HEK293 (cell line): ENCODE measurements around the gene LATS1.

ENCODE experiments used
- CTCF ChIA-PET: fragments of 350-600 bp; formaldehyde crosslinking; extraction: SDS; loops from one replicate; lab custom pipeline; 2021; ENCODE audit warnings: antibody characterized with exemption; lab: Yijun Ruan, JAX
- POLR2A ChIA-PET: fragments of 300-600 bp; formaldehyde crosslinking; extraction: SDS; loops from one replicate; lab custom pipeline; 2020; ENCODE audit warnings: antibody characterized with exemption, inconsistent platforms; lab: Yijun Ruan, JAX
- H3K27ac ChIP-seq: fragments of 200-500 bp; sonication (Bioruptor generic); 2 replicates; pipeline ENCODE4 v1.5.1; 2014; ENCODE audit warnings: low read depth, low read length, control low read depth, inconsistent platforms; ENCODE audit errors: extremely low read depth
- H3K36me3 ChIP-seq, 2 experiments: fragments of 200-500 bp in 1 of 2; sonication (Bioruptor generic) in 1 of 2; 1 replicate in 1 of 2; 2 replicates in 1 of 2; pipeline ENCODE4 v1.5.1; 2014 to 2017; ENCODE audit warnings: inconsistent platforms in 2 of 2, low read length in 2 of 2; ENCODE audit not compliant: control insufficient read depth in 2 of 2, insufficient read depth in 1 of 2
- H3K4me1 ChIP-seq: fragments of 200-500 bp; sonication (Bioruptor generic); 2 replicates; pipeline ENCODE4 v1.5.1; 2014; ENCODE audit warnings: mild to moderate bottlenecking, low read length, inconsistent platforms; ENCODE audit not compliant: control insufficient read depth, insufficient read depth
- H3K4me3 ChIP-seq: 2 replicates; pipeline ENCODE4 v1.5.1; 2011; ENCODE audit warnings: low read depth, mild to moderate bottlenecking, control low read depth, low read length, moderate library complexity
- H3K9me3 ChIP-seq: fragments of 200-500 bp; sonication (Bioruptor generic); 2 replicates; pipeline ENCODE4 v1.5.1; 2014; ENCODE audit warnings: low read depth, low read length, inconsistent platforms; ENCODE audit not compliant: control insufficient read depth, insufficient read depth
- HOXC10 ChIP-seq: sonication (generic); formaldehyde crosslinking; IDR thresholded peaks from 2 replicates; pipeline ENCODE4 v1.8.1; 2023; ENCODE audit warnings: mild to moderate bottlenecking, missing genetic modification reagents
- MEIS1 ChIP-seq: sonication (generic); formaldehyde crosslinking; IDR thresholded peaks from 2 replicates; pipeline ENCODE4 v1.8.1; 2022; ENCODE audit warnings: missing genetic modification reagents, mild to moderate bottlenecking, borderline replicate concordance
- OSR2 ChIP-seq: fragments of 450-650 bp; formaldehyde crosslinking; IDR thresholded peaks from 2 replicates; pipeline ENCODE4 v1.5.1; 2016; ENCODE audit warnings: missing biosample characterization, missing genetic modification characterization
- YY2 ChIP-seq: fragments of 450-650 bp; formaldehyde crosslinking; IDR thresholded peaks from 2 replicates; pipeline ENCODE4 v1.5.1; 2016; ENCODE audit warnings: missing biosample characterization, missing genetic modification characterization
- ZFP3 ChIP-seq: fragments of 450-650 bp; formaldehyde crosslinking; IDR thresholded peaks from 2 replicates; pipeline ENCODE4 v1.5.1; 2016; ENCODE audit warnings: low read depth, missing biosample characterization, missing genetic modification characterization
- ZNF112 ChIP-seq: fragments of 450-650 bp; formaldehyde crosslinking; IDR thresholded peaks from 2 replicates; pipeline ENCODE4 v1.5.0; 2017; ENCODE audit warnings: missing biosample characterization, missing genetic modification characterization
- ZNF121 ChIP-seq: fragments of 450-650 bp; formaldehyde crosslinking; IDR thresholded peaks from 2 replicates; pipeline ENCODE4 v1.5.1; 2016; ENCODE audit warnings: missing biosample characterization, missing genetic modification characterization
- ZNF184 ChIP-seq: fragments of 450-650 bp; IDR thresholded peaks from 2 replicates; pipeline ENCODE4 v1.5.1; 2018; ENCODE audit warnings: missing biosample characterization, mild to moderate bottlenecking, missing genetic modification characterization
- ZNF2 ChIP-seq: fragments of 450-650 bp; formaldehyde crosslinking; IDR thresholded peaks from 2 replicates; pipeline ENCODE4 v1.5.1; 2016; ENCODE audit warnings: missing biosample characterization, missing genetic modification characterization
- ZNF202 ChIP-seq: fragments of 450-650 bp; formaldehyde crosslinking; IDR thresholded peaks from 2 replicates; pipeline ENCODE4 v1.5.1; 2016; ENCODE audit warnings: missing biosample characterization, missing genetic modification characterization, borderline replicate concordance
- ZNF558 ChIP-seq: fragments of 450-650 bp; formaldehyde crosslinking; IDR thresholded peaks from 2 replicates; pipeline ENCODE4 v1.5.1; 2016; ENCODE audit warnings: missing biosample characterization, missing genetic modification characterization
- ZNF571 ChIP-seq: fragments of 450-650 bp; formaldehyde crosslinking; IDR thresholded peaks from 2 replicates; pipeline ENCODE4 v1.5.0; 2017; ENCODE audit warnings: missing biosample characterization, missing genetic modification characterization
- ZNF626 ChIP-seq: fragments of 450-650 bp; sonication (Bioruptor Pico); formaldehyde crosslinking; IDR thresholded peaks from 2 replicates; pipeline ENCODE4 v1.5.1; 2018; ENCODE audit warnings: missing biosample characterization, missing genetic modification characterization, inconsistent platforms
- ZNF658 ChIP-seq: fragments of 450-650 bp; formaldehyde crosslinking; IDR thresholded peaks from 2 replicates; pipeline ENCODE4; 2016; ENCODE audit warnings: missing biosample characterization, missing genetic modification characterization
- ZNF677 ChIP-seq: fragments of 450-650 bp; IDR thresholded peaks from 2 replicates; pipeline ENCODE4 v1.5.0; 2018; ENCODE audit warnings: missing biosample characterization, mild to moderate bottlenecking, missing genetic modification characterization, moderate library complexity
- ZNF777 ChIP-seq: fragments of 450-650 bp; formaldehyde crosslinking; IDR thresholded peaks from 2 replicates; pipeline ENCODE4 v1.5.1; 2017; ENCODE audit warnings: missing biosample characterization, missing genetic modification characterization, borderline replicate concordance
- ZNF792 ChIP-seq: fragments of 450-650 bp; formaldehyde crosslinking; IDR thresholded peaks from 2 replicates; pipeline ENCODE4 v1.5.1; 2016; ENCODE audit warnings: missing biosample characterization, missing genetic modification characterization
- ZSCAN23 ChIP-seq: fragments of 450-650 bp; formaldehyde crosslinking; IDR thresholded peaks from 2 replicates; pipeline ENCODE4 v1.5.1; 2016; ENCODE audit warnings: missing biosample characterization, missing genetic modification characterization
- ZXDB ChIP-seq: fragments of 450-650 bp; formaldehyde crosslinking; IDR thresholded peaks from 2 replicates; pipeline ENCODE4 v1.5.1; 2016; ENCODE audit warnings: missing biosample characterization, missing genetic modification characterization
- TF ChIP-seq, protein P1 (sequence below): fragments of 450-650 bp; formaldehyde crosslinking; IDR thresholded peaks from 2 replicates; pipeline ENCODE4 v1.5.1; 2017; ENCODE audit warnings: missing biosample characterization, missing genetic modification characterization
- TF ChIP-seq, protein P2 (sequence below): fragments of 450-650 bp; formaldehyde crosslinking; IDR thresholded peaks from 2 replicates; pipeline ENCODE4 v1.5.1; 2016; ENCODE audit warnings: missing biosample characterization, missing genetic modification characterization
- TF ChIP-seq, protein P3 (sequence below): fragments of 450-650 bp; formaldehyde crosslinking; IDR thresholded peaks from 2 replicates; pipeline ENCODE4 v1.5.1; 2016; ENCODE audit warnings: missing biosample characterization, missing genetic modification characterization, low read depth

Gene LATS1

DNA sequence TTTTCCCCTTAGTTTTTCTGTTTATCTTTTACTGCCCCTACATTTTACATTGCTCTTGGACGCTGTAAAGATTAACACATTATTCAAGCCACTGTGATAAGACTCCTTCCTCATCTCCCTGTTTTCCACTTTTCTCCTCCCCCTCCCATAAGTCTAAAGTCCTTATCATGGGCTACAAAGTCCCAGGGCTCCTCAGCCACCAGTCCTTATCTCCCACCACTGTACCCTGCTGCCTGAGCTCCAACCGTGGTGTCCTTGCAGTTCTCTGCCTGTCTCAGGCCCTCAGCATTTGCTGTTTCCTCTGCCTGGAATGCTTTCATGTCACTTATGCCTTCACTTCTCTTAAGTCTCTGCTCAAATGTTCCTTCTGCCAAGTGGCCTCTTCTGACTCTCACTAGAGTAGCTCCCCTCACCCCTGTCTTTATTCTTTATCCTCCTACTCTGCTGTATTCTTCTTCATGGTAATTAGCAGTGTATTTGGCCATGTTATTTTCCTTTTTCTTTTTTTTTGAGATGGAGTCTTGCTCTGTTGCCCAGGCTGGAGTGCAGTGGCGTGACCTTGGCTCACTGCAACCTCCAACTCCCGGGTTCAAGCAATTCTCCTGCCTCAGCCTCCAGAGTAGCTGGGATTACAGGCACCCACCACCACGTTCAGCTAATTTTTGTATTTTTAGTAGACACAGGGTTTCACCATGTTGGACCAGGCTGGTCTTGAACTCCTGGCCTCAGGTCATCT, 10.8 kb upstream of the LATS1 start:
- H3K9me3 ChIP-seq: no peaks in the 10 kb centered on the region
- CTCF ChIA-PET: no interaction called here
- no peaks in the 10 kb centered on the region for H3K4me1 ChIP-seq
- no peak for TF ChIP-seq ZNF677 (tag by site-specific recombination)
- 0 out of 2 replicates have a peak, but pooled peaks have one; percentile 42 for TF ChIP-seq ZNF121 (tag by site-specific recombination)
- TF ChIP-seq, all 188 proteins: peak for 1
- POLR2A ChIA-PET: no interaction called here
- peaks cover 66 to 91% of the 10 kb centered on the region in 2 experiments for H3K36me3 ChIP-seq
- no peak overlapping the region for H3K27ac ChIP-seq
- H3K4me3 ChIP-seq: no peak overlapping the region

DNA sequence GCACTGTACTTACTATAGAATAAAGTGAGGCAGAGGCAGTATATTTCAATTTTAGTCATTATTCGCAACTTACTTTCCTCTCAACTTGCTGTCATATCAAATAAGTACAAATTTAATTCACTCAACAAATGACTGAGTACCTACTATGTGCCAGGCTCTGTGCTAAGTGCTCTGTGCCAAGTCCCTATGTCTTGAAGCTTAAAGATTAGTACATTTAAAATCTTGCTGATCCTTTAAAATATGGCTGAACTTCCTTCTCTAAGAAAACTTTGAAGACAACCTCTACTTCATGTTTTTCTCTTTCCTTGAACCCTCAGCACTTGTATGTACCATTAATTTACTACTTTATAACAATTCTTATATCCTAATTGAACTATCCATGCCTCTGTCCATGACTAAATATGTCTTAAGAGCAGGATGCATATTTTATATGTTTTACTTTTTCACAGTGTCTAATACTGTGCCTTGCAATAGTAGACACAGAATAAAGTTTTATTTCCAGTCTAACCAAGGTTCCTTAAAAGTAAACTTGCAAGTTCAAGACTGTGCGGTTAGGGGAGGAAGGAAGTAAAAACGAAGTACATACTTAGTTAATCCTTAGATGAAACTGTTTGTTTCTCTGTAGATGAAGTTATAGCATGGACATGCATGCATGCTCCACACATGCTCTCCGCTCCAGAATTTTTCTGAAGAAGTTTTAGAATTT, 10.0 kb upstream of the LATS1 start:
- H3K36me3 ChIP-seq: peaks cover 61 to 91% of the 10 kb centered on the region in 2 experiments
- POLR2A ChIA-PET: interaction anchor here (0.7 kb wide), 1 partner anchor 23 kb away, joined by 3 read pairs; no protein-coding TSS in a partner anchor
- no peak overlapping the region for H3K27ac ChIP-seq
- H3K4me3 ChIP-seq: no peak overlapping the region
- H3K4me1 ChIP-seq: no peaks in the 10 kb centered on the region
- no peaks in the 10 kb centered on the region for H3K9me3 ChIP-seq
- CTCF ChIA-PET: interaction anchor here (1.0 kb wide), 1 partner anchor 183 kb away, joined by 3 read pairs; no protein-coding TSS in a partner anchor
- TF ChIP-seq ZNF571 (tag by site-specific recombination) (no peak), MEIS1 (no peak), ZNF777 (tag by site-specific recombination) (no peak), ZNF558 (tag by site-specific recombination) (no peak), ZNF658 (tag by site-specific recombination) (no peak), ZNF202 (tag by site-specific recombination) (no peak)
- TF ChIP-seq, all 188 proteins: peak for 0

DNA sequence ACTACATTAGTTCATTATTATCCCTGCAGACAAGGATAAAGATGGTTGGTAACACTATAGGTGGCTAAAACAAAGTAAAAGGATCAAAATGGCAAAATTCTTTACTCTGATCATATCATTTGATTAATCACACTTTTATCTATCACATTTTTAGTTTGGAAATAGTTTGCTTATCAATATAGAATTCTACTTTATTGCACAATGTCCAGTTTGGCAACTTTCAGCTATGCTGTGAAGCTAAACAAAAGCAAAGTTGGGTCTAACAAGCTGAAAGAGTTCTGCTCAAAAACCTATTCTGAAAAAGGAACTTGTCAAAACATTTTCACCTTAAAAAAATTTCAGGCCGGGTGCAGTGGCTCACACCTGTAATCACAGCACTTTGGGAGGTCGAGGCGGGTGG, 7.9 kb upstream of the LATS1 start:
- Histone ChIP-seq H3K4me1 (no peaks in the 10 kb centered on the region), H3K36me3 (peaks cover 42 to 75% of the 10 kb centered on the region in 2 experiments), H3K9me3 (no peaks in the 10 kb centered on the region), H3K27ac (no peak overlapping the region), H3K4me3 (no peak overlapping the region)
- ChIA-PET CTCF (interaction anchor here (0.9 to 1.0 kb wide), 2 partner anchors 27 to 111 kb away, joined by 3 read pairs; no protein-coding TSS in a partner anchor), POLR2A (interaction anchor here (0.6 to 1.6 kb wide), 2 partner anchors 8 to 122 kb away, joined by 3 to 8 read pairs; partner anchors contain the start of gene LATS1)
- TF ChIP-seq ZNF184 (tag by site-specific recombination) (no peak), ZSCAN23 (tag by site-specific recombination) (no peak), MEIS1 (no peak), ZNF626 (no peak), ZFP3 (tag by site-specific recombination) (no peak), ZNF2 (no peak), YY2 (tag by site-specific recombination) (no peak), HOXC10 (CRISPR knock-in tag) (no peak), OSR2 (no peak), ZNF112 (tag by site-specific recombination) (no peak), ZXDB (tag by site-specific recombination) (no peak), ZNF792 (tag by site-specific recombination) (no peak)
- TF ChIP-seq, protein P1, sequence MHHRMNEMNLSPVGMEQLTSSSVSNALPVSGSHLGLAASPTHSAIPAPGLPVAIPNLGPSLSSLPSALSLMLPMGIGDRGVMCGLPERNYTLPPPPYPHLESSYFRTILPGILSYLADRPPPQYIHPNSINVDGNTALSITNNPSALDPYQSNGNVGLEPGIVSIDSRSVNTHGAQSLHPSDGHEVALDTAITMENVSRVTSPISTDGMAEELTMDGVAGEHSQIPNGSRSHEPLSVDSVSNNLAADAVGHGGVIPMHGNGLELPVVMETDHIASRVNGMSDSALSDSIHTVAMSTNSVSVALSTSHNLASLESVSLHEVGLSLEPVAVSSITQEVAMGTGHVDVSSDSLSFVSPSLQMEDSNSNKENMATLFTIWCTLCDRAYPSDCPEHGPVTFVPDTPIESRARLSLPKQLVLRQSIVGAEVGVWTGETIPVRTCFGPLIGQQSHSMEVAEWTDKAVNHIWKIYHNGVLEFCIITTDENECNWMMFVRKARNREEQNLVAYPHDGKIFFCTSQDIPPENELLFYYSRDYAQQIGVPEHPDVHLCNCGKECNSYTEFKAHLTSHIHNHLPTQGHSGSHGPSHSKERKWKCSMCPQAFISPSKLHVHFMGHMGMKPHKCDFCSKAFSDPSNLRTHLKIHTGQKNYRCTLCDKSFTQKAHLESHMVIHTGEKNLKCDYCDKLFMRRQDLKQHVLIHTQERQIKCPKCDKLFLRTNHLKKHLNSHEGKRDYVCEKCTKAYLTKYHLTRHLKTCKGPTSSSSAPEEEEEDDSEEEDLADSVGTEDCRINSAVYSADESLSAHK (tag by site-specific recombination): no peak
- TF ChIP-seq, protein P2, sequence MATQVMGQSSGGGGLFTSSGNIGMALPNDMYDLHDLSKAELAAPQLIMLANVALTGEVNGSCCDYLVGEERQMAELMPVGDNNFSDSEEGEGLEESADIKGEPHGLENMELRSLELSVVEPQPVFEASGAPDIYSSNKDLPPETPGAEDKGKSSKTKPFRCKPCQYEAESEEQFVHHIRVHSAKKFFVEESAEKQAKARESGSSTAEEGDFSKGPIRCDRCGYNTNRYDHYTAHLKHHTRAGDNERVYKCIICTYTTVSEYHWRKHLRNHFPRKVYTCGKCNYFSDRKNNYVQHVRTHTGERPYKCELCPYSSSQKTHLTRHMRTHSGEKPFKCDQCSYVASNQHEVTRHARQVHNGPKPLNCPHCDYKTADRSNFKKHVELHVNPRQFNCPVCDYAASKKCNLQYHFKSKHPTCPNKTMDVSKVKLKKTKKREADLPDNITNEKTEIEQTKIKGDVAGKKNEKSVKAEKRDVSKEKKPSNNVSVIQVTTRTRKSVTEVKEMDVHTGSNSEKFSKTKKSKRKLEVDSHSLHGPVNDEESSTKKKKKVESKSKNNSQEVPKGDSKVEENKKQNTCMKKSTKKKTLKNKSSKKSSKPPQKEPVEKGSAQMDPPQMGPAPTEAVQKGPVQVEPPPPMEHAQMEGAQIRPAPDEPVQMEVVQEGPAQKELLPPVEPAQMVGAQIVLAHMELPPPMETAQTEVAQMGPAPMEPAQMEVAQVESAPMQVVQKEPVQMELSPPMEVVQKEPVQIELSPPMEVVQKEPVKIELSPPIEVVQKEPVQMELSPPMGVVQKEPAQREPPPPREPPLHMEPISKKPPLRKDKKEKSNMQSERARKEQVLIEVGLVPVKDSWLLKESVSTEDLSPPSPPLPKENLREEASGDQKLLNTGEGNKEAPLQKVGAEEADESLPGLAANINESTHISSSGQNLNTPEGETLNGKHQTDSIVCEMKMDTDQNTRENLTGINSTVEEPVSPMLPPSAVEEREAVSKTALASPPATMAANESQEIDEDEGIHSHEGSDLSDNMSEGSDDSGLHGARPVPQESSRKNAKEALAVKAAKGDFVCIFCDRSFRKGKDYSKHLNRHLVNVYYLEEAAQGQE (tag by site-specific recombination): no peak
- TF ChIP-seq, protein P3, sequence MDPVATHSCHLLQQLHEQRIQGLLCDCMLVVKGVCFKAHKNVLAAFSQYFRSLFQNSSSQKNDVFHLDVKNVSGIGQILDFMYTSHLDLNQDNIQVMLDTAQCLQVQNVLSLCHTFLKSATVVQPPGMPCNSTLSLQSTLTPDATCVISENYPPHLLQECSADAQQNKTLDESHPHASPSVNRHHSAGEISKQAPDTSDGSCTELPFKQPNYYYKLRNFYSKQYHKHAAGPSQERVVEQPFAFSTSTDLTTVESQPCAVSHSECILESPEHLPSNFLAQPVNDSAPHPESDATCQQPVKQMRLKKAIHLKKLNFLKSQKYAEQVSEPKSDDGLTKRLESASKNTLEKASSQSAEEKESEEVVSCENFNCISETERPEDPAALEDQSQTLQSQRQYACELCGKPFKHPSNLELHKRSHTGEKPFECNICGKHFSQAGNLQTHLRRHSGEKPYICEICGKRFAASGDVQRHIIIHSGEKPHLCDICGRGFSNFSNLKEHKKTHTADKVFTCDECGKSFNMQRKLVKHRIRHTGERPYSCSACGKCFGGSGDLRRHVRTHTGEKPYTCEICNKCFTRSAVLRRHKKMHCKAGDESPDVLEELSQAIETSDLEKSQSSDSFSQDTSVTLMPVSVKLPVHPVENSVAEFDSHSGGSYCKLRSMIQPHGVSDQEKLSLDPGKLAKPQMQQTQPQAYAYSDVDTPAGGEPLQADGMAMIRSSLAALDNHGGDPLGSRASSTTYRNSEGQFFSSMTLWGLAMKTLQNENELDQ (tag by site-specific recombination): no peak
